IMR-90 (cell line): ENCODE measurements around the gene ZFYVE1. TPM values are rescaled to one million over a fixed set of nuclear protein-coding genes. Genes with fewer than 3 reads are reported as not detected.

Source experiments
- ATAC-seq: fragments of 200-7000 bp; cut with Tn5 transposase; 2 replicates; pipeline ENCODE4 v1.9.1; 2020; ENCODE audit warnings: low read depth, mild to moderate bottlenecking, moderate library complexity
- BruUV-seq: library from RNA; stranded (reverse); fragments of 400-500 nt; replicated peaks from 2 replicates; lab custom pipeline; 2021; lab: Mats Ljungman, UMichigan
- CTCF ChIA-PET: fragments of 300-600 bp; formaldehyde crosslinking; extraction: SDS; loops from one replicate; lab custom pipeline; 2021; ENCODE audit warnings: antibody characterized with exemption; lab: Yijun Ruan, JAX
- POLR2A ChIA-PET: fragments of 300-600 bp; sonication (Branson Sonifier 250); formaldehyde crosslinking; loops from one replicate; lab custom pipeline; 2022; ENCODE audit warnings: antibody characterized with exemption; ENCODE audit not compliant: unreplicated experiment; lab: Charles Lee
- DNase-seq: peaks from one replicate; pipeline ENCODE4 v3.0.0; 2013
- H2AFZ ChIP-seq: replicated peaks from 2 replicates; pipeline ENCODE3; 2013; ENCODE audit warnings: low read length, mild to moderate bottlenecking; ENCODE audit not compliant: poor library complexity
- H2AK5ac ChIP-seq: 2 replicates; pipeline ENCODE4 v1.6.1; 2013; ENCODE audit warnings: low read depth, low read length, inconsistent platforms
- H2AK9ac ChIP-seq: replicated peaks from 2 replicates; pipeline ENCODE3; 2013; ENCODE audit warnings: mild to moderate bottlenecking, low read depth, low read length, moderate library complexity; ENCODE audit not compliant: poor library complexity
- H2BK120ac ChIP-seq: 2 replicates; pipeline ENCODE4 v1.6.1; 2013; ENCODE audit warnings: low read depth, low read length, inconsistent platforms
- H2BK15ac ChIP-seq: 3 replicates; pipeline ENCODE4 v1.6.1; 2013; ENCODE audit warnings: low read depth, low read length, inconsistent platforms
- H2BK20ac ChIP-seq: 2 replicates; pipeline ENCODE4 v1.6.1; 2013; ENCODE audit warnings: low read depth, mild to moderate bottlenecking, inconsistent platforms, low read length, moderate library complexity
- H2BK5ac ChIP-seq: 2 replicates; pipeline ENCODE4 v1.6.1; 2013; ENCODE audit warnings: mild to moderate bottlenecking, low read depth, low read length, inconsistent platforms; ENCODE audit not compliant: poor library complexity, severe bottlenecking
- H3K14ac ChIP-seq: replicated peaks from 2 replicates; pipeline ENCODE4 v1.6.1; 2013; ENCODE audit warnings: low read depth, low read length, inconsistent platforms
- H3K18ac ChIP-seq: 2 replicates; pipeline ENCODE4 v1.6.1; 2013; ENCODE audit warnings: low read depth, low read length, control low read depth
- H3K23ac ChIP-seq: 2 replicates; pipeline ENCODE4 v1.6.1; 2013; ENCODE audit warnings: low read depth, low read length, inconsistent platforms
- H3K27ac ChIP-seq: 2 replicates; pipeline ENCODE4 v1.5.1; 2013; ENCODE audit warnings: mild to moderate bottlenecking, control low read depth, low read length; ENCODE audit not compliant: insufficient read depth
- H3K27me3 ChIP-seq: 2 replicates; pipeline ENCODE4 v1.6.1; 2013; ENCODE audit warnings: low read length; ENCODE audit not compliant: control insufficient read depth, insufficient read depth
- H3K36me3 ChIP-seq: 2 replicates; pipeline ENCODE4 v1.6.1; 2013; ENCODE audit warnings: low read length, mixed read lengths; ENCODE audit not compliant: control insufficient read depth, insufficient read depth
- H3K4ac ChIP-seq: 2 replicates; pipeline ENCODE4 v1.6.1; 2013; ENCODE audit warnings: low read depth, low read length, inconsistent platforms
- H3K4me1 ChIP-seq: 2 replicates; pipeline ENCODE4 v1.6.1; 2013; ENCODE audit warnings: low read length, mixed read lengths; ENCODE audit not compliant: control insufficient read depth, insufficient read depth
- H3K4me2 ChIP-seq: 2 replicates; pipeline ENCODE4 v1.6.1; 2013; ENCODE audit warnings: low read depth, mild to moderate bottlenecking, control low read depth, low read length, moderate library complexity
- H3K4me3 ChIP-seq: 2 replicates; pipeline ENCODE4 v1.5.1; 2013; ENCODE audit warnings: low read depth, mild to moderate bottlenecking, control low read depth, low read length, moderate library complexity; ENCODE audit not compliant: insufficient read depth
- H3K56ac ChIP-seq: 2 replicates; pipeline ENCODE4 v1.6.1; 2013; ENCODE audit warnings: low read length, inconsistent platforms; ENCODE audit not compliant: insufficient read depth; ENCODE audit errors: extremely low read depth
- H3K79me1 ChIP-seq, 2 experiments: 2 replicates each; pipeline ENCODE4 v1.6.1; 2013; ENCODE audit warnings: low read length in 2 of 2, inconsistent platforms in 1 of 2, low read depth in 1 of 2
- H3K9ac ChIP-seq: 2 replicates; pipeline ENCODE4 v1.6.1; 2013; ENCODE audit warnings: low read depth, low read length, control low read depth
- H3K9me1 ChIP-seq: 2 replicates; pipeline ENCODE4 v1.6.1; 2013; ENCODE audit warnings: low read length, inconsistent platforms; ENCODE audit not compliant: insufficient read depth
- H3K9me3 ChIP-seq: 2 replicates; pipeline ENCODE4 v1.6.1; 2013; ENCODE audit warnings: low read length; ENCODE audit not compliant: control insufficient read depth, insufficient read depth
- H4K20me1 ChIP-seq: 2 replicates; pipeline ENCODE4 v1.6.1; 2013; ENCODE audit warnings: low read length, inconsistent platforms; ENCODE audit not compliant: insufficient read depth
- H4K5ac ChIP-seq: 2 replicates; pipeline ENCODE4 v1.6.1; 2013; ENCODE audit warnings: mild to moderate bottlenecking, low read depth, low read length, control low read depth
- H4K8ac ChIP-seq, 2 experiments: 2 replicates each; pipeline ENCODE4 v1.6.1; 2013; ENCODE audit warnings: low read depth in 2 of 2, low read length in 2 of 2, control low read depth in 1 of 2, inconsistent platforms in 1 of 2
- H4K91ac ChIP-seq: 2 replicates; pipeline ENCODE4 v1.6.1; 2013; ENCODE audit warnings: low read depth, low read length, inconsistent platforms; ENCODE audit not compliant: insufficient read depth
- BHLHE40 ChIP-seq: fragments of 150-350 bp; IDR thresholded peaks from 2 replicates; pipeline ENCODE4 v1.6.1; 2016; ENCODE audit warnings: mild to moderate bottlenecking, low read depth, low read length
- CEBPB ChIP-seq: IDR thresholded peaks from 2 replicates; pipeline ENCODE4 v1.6.1; 2012; ENCODE audit warnings: low read depth, low read length, improper control_type of control experiment
- CHD1 ChIP-seq: IDR thresholded peaks from 2 replicates; pipeline ENCODE4 v1.6.1; 2012; ENCODE audit warnings: low read depth, low read length, improper control_type of control experiment
- CTCF ChIP-seq: conservative IDR thresholded peaks from 2 replicates; pipeline ENCODE4 v1.5.1; 2012; ENCODE audit warnings: mild to moderate bottlenecking, low read depth, low read length, improper control_type of control experiment
- FOS ChIP-seq: fragments of 150-350 bp; IDR thresholded peaks from 2 replicates; pipeline ENCODE4 v1.6.1; 2016; ENCODE audit warnings: low read depth, low read length
- MAFK ChIP-seq: IDR thresholded peaks from 2 replicates; pipeline ENCODE4 v1.6.1; 2012; ENCODE audit warnings: low read depth, low read length, improper control_type of control experiment
- MAZ ChIP-seq: IDR thresholded peaks from 2 replicates; pipeline ENCODE4 v1.6.1; 2012; ENCODE audit warnings: low read depth, mild to moderate bottlenecking, low read length, improper control_type of control experiment, moderate library complexity, borderline replicate concordance
- MXI1 ChIP-seq: IDR thresholded peaks from 2 replicates; pipeline ENCODE4 v1.6.1; 2012; ENCODE audit warnings: low read depth, mild to moderate bottlenecking, low read length, moderate library complexity, borderline replicate concordance
- NFE2L2 ChIP-seq: fragments of 150-350 bp; IDR thresholded peaks from 2 replicates; pipeline ENCODE4 v1.6.1; 2016; ENCODE audit warnings: low read depth, mild to moderate bottlenecking, low read length
- POLR2A ChIP-seq: IDR thresholded peaks from 2 replicates; pipeline ENCODE4 v1.6.1; 2012; ENCODE audit warnings: mild to moderate bottlenecking, low read depth, low read length
- RAD21 ChIP-seq: IDR thresholded peaks from 2 replicates; pipeline ENCODE4 v1.6.1; 2012; ENCODE audit warnings: low read length, improper control_type of control experiment
- RCOR1 ChIP-seq: IDR thresholded peaks from 2 replicates; pipeline ENCODE4 v1.6.1; 2012; ENCODE audit warnings: mild to moderate bottlenecking, low read length, improper control_type of control experiment; ENCODE audit not compliant: insufficient replicate concordance
- RFX5 ChIP-seq: IDR thresholded peaks from 2 replicates; pipeline ENCODE4 v1.8.0; 2012; ENCODE audit warnings: low read depth, mild to moderate bottlenecking, low read length, moderate library complexity
- SMC3 ChIP-seq: fragments of 150-350 bp; IDR thresholded peaks from 2 replicates; pipeline ENCODE4 v1.6.1; 2016; ENCODE audit warnings: low read depth, mild to moderate bottlenecking, antibody characterized with exemption, low read length, moderate library complexity
- WGBS, 2 experiments: methylation state at CpG; one replicate each; pipeline versions ENCODE4 v1.1.5 to v1.1.7; 2013; ENCODE audit warnings: missing lambda C conversion rate in 2 of 2; ENCODE audit not compliant: insufficient read length in 1 of 2; ENCODE audit errors: extremely low coverage in 2 of 2; 5-methylcytosine and 5-hydroxymethylcytosine counted together
- dilution Hi-C: fragments of 300-500 bp; cut with HindIII; formaldehyde crosslinking; loops from one replicate; pipeline ENCODE4 v1.14.3; 2018; ENCODE audit warnings: low sequenced_read_pairs; ENCODE audit not compliant: unreplicated experiment
- in situ Hi-C: fragments of 300-500 bp; cut with MboI; formaldehyde crosslinking; loops from 3 replicates; pipeline ENCODE4 v1.14.3; 2019; ENCODE audit warnings: low sequenced_read_pairs, inconsistent platforms, mixed read lengths
- intact Hi-C: fragments of 100-400 bp; cut with micrococcal nuclease; formaldehyde crosslinking; loops from 2 replicates; pipeline ENCODE4 v1.10.0; 2022
- polyA plus RNA-seq, 3 experiments: library from polyadenylated mRNA; depleted of rRNA; stranded (reverse); fragments of >200 nt; gene quantifications; 2 replicates each; pipeline ENCODE4 v1.2.3, GENCODE V29; 2012; ENCODE audit warnings: low replicate concordance in 1 of 3
- total RNA-seq: library from RNA; depleted of rRNA; stranded (reverse); fragments of >200 nt; gene quantifications from 2 replicates; pipeline ENCODE4 v1.2.3, GENCODE V29; 2012
- TF ChIP-seq, protein P1 (sequence below): fragments of 150-350 bp; IDR thresholded peaks from 2 replicates; pipeline ENCODE4 v1.6.1; 2017; ENCODE audit warnings: mild to moderate bottlenecking, antibody characterized with exemption, low read length, low read depth
- TF ChIP-seq, protein P2 (sequence below): fragments of 150-350 bp; IDR thresholded peaks from 2 replicates; pipeline ENCODE4 v1.6.1; 2016; ENCODE audit warnings: low read depth, mild to moderate bottlenecking, low read length, moderate library complexity, borderline replicate concordance

ZFYVE1 gene
- total and polyA plus RNA-seq, 2 of the 4 experiments (the other 2 are of a cell fraction): 12.2 to 14.2 TPM

DNA sequence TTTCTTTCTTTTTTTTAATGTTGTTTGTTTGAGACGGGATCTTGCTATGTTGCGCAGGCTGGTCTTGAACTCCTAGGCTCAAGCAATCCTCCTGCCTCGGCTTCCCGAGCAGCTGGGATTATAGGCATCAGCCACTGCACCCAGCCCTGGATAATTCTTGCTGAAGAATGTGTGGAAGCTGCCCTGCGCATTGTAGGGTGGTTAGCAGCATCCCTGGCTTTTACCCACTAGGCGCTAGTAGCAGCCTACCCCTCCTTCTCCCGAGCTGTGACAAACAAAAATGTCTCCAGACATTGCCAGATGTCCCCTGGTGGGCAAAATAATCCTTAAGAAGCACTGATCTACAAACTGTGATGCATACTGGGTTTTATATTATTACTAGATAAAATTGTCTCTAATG, 94.0 kb downstream of the ZFYVE1 start:
- Histone ChIP-seq H3K9ac (no peak overlapping the region), H2AK9ac (no peak overlapping the region), H3K79me1 (peaks cover 15 to 23% of the 10 kb centered on the region in 2 experiments; a peak in 3 of 4 replicates), H2BK120ac (no peak overlapping the region), H3K14ac (no peak overlapping the region), H3K9me1 (0 out of 2 replicates have a peak, but pooled peaks cover under 1% of the 10 kb centered on the region), H3K36me3 (peaks cover under 1% of the 10 kb centered on the region; the same call in 1 of the 2 replicates), H2BK5ac (no peak overlapping the region), H3K18ac (no peak overlapping the region), H3K27me3 (no peaks in the 10 kb centered on the region), H3K9me3 (no peaks in the 10 kb centered on the region), H3K27ac (no peak overlapping the region), H2AFZ (no peak overlapping the region), H4K5ac (no peak overlapping the region), H3K4me3 (no peak overlapping the region), H3K4me1 (no peaks in the 10 kb centered on the region), H4K91ac (no peak overlapping the region), H3K4ac (no peak overlapping the region), H4K8ac (no peak overlapping the region), H2BK20ac (no peak overlapping the region), H3K4me2 (no peak overlapping the region), H3K56ac (no peak overlapping the region), H4K20me1 (no peaks in the 10 kb centered on the region), H2AK5ac (no peak overlapping the region), H3K23ac (no peak overlapping the region), H2BK15ac (no peak overlapping the region)
- ChIA-PET POLR2A (interaction anchor here (0.5 kb wide), 1 partner anchor 18 kb away, joined by 3 read pairs; no protein-coding TSS in a partner anchor), CTCF (no interaction called here)
- WGBS, 2 experiments: 90% methylated on average over 2 of the region's 7 CpGs; no CpG with 5 or more reads in 1 of the 2 experiments
- dilution Hi-C loops: no loop called here
- intact Hi-C loops: no loop called here
- in situ Hi-C loops: no loop called here
- TF ChIP-seq CHD1 (no peak), RFX5 (no peak), POLR2A (no peak), BHLHE40 (no peak), MXI1 (no peak), SMC3 (no peak), NFE2L2 (no peak), MAZ (no peak), RCOR1 (no peak), CTCF (no peak), CEBPB (no peak), MAFK (no peak), RAD21 (no peak), FOS (no peak)
- TF ChIP-seq, protein P1, sequence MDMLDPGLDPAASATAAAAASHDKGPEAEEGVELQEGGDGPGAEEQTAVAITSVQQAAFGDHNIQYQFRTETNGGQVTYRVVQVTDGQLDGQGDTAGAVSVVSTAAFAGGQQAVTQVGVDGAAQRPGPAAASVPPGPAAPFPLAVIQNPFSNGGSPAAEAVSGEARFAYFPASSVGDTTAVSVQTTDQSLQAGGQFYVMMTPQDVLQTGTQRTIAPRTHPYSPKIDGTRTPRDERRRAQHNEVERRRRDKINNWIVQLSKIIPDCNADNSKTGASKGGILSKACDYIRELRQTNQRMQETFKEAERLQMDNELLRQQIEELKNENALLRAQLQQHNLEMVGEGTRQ: no peak
- TF ChIP-seq, protein P2, sequence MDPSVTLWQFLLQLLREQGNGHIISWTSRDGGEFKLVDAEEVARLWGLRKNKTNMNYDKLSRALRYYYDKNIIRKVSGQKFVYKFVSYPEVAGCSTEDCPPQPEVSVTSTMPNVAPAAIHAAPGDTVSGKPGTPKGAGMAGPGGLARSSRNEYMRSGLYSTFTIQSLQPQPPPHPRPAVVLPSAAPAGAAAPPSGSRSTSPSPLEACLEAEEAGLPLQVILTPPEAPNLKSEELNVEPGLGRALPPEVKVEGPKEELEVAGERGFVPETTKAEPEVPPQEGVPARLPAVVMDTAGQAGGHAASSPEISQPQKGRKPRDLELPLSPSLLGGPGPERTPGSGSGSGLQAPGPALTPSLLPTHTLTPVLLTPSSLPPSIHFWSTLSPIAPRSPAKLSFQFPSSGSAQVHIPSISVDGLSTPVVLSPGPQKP: no peak
- DNase-seq (no peak), ATAC-seq (no peak)
- no TSS peak for BruUV-seq
